Adrenal gland (tissue), 12 donors: Measurements from ENCODE around the gene IQSEC1. TPM values are rescaled to one million over a fixed set of nuclear protein-coding genes. Genes with fewer than 3 reads are reported as not detected.

Source experiments
- DNase-seq, 7 donors: peaks; one replicate each; pipeline ENCODE4 v3.0.0-alpha.2; 2019 to 2020
- H3K27ac ChIP-seq, 5 donors: fragments of 200-600 bp; sonication (generic) in 4 of 5; 1 replicate in 3 of 5; 2 replicates in 2 of 5; pipeline versions ENCODE4 v1.5.1 to v1.8.0; 2016 to 2020; ENCODE audit warnings: mild to moderate bottlenecking in 1 of 5
- H3K27me3 ChIP-seq: fragments of 200-600 bp; 2 replicates; pipeline ENCODE4 v1.8.0; 2021
- H3K36me3 ChIP-seq, 2 donors: fragments of 200-600 bp; replicated peaks in 1 of 2; 1 replicate in 1 of 2; 2 replicates in 1 of 2; pipeline versions ENCODE4 v1.5.1 to v1.8.0; 2018 to 2022
- H3K4me1 ChIP-seq, 2 donors: fragments of 200-600 bp; replicated peaks in 1 of 2; 1 replicate in 1 of 2; 2 replicates in 1 of 2; pipeline versions ENCODE4 v1.5.1 to v1.8.0; 2018 to 2021
- H3K4me3 ChIP-seq, 4 donors: fragments of 200-600 bp; sonication (generic) in 3 of 4; one replicate each; pipeline ENCODE4 v1.5.1; 2016 to 2018
- H3K9me3 ChIP-seq, 3 donors: fragments of 200-600 bp; sonication (generic) in 1 of 3; replicated peaks in 1 of 3; 1 replicate in 2 of 3; 2 replicates in 1 of 3; pipeline versions ENCODE4 v1.5.1 to v1.8.0; 2016 to 2021
- POLR2A ChIP-seq, 2 donors: fragments of 450-650 bp; IDR thresholded peaks; one replicate each; pipeline ENCODE4 v1.6.1; 2017; ENCODE audit warnings: antibody characterized with exemption in 2 of 2, mild to moderate bottlenecking in 2 of 2, moderate library complexity in 1 of 2
- WGBS, 4 donors: extraction: QIAGEN DNeasy Blood & Tissue Kit in 2 of 4; methylation state at CpG; one replicate each; pipeline versions ENCODE4 v1.1.5 to v1.1.7; 2013 to 2017; 5-methylcytosine and 5-hydroxymethylcytosine counted together
- intact Hi-C, 2 donors: fragments of 100-400 bp; cut with DNase I; formaldehyde crosslinking; loops; one replicate each; pipeline versions ENCODE4 v1.14.1 to v1.15.0; 2022 to 2023
- polyA plus RNA-seq, 3 donors: library from polyadenylated mRNA; stranded (reverse); fragments of 200-250 nt in 2 of 3; fragments of 350-450 nt in 1 of 3; fragmentation: Illumina TruSeq in 1 of 3; extraction: RNeasy Lipid Tissue Mini Kit (QIAGEN cat#74804) in 1 of 3; gene quantifications; one replicate each; pipeline ENCODE4 v1.2.3, GENCODE V29; 2013 to 2014
- total RNA-seq, 9 donors: library from RNA; depleted of rRNA in 4 of 9; stranded (reverse); fragments of >200 nt in 4 of 9; fragments of 120-200 nt in 1 of 9; fragmentation: NEBNext Ultra II Directional in 1 of 9; extraction: Animal tissue kit (Norgen Biotek cat#: 25700) in 1 of 9; gene quantifications; one replicate each; pipeline versions ENCODE4 v1.1.0 to v1.2.4, GENCODE V29; 2013 to 2023
- TF ChIP-seq, protein P1 (sequence below), 6 experiments: fragments of 450-650 bp in 4 of 6; fragments of 200-600 bp in 2 of 6; sonication (generic) in 1 of 6; IDR thresholded peaks; 1 replicate in 5 of 6; 2 replicates in 1 of 6; pipeline versions ENCODE4 v1.5.1 to v1.8.0; 2016 to 2021; ENCODE audit warnings: antibody characterized with exemption in 6 of 6, mild to moderate bottlenecking in 2 of 6, moderate library complexity in 1 of 6
- donor health status: healthy with polysubstance abuse.
- donor health status: Bipolar disorder and iron deficiency.
- donor health status: DM: yes; HTN: yes; CAD: no.
- donor health status: DM: no; HTN: no; CAD: no.
- donor health status: DM: no; HTN: no; CAD: no.
- donor health status: DM: yes; HTN: yes; CAD: no.

IQSEC1 gene
- total and polyA plus RNA-seq, 12 donors: 24.4 to 133 (median 94.2) TPM

DNA sequence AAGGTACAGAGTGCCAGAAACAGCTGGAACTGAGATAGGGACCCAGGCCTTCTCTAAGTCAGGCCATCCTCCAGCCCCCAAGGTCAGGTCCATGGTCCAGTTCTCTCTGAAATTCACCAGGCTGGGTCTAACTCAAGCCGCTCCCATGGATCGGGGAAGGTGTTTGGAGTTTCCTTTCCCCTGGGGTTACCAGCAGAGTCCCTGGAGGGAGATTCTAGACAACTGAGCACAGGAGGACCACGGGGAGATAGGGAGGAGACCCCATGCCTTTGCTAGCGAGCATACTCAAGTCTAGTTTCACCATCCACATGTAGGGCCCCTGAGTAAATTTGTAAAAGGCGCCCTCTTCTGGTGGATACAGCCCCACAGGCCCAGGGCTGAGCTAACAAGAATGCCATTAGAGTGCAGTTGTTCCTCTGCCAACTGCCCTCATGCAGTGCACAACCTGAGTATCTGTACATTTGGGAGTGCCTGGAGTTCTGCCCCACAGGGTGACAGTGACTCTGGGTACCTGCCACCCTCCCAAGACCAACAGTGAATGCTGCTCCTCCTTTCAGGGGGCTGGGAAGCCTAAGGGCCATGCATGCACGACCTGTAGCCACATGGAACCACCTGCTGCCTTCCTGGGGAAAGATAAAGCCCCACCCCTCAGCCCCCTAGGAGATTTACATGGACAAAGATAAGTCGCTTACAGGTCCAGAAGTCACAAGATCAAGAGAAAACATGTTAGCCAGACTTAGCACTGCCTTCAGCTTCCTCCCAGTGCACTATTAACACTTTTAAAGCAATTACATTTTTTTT lies 89.0 kb downstream of the IQSEC1 start:
- intact Hi-C loops: loop anchor here in 1 of 2 donors (10.0 kb wide), 1 partner anchor 49 kb away; no protein-coding TSS in a partner anchor
- DNase-seq: peak; percentile 71 to 91 (median 82)
- 32 to 51% (median 46%) methylated on average over 3 to 7 of the region's 7 CpGs for WGBS, 4 donors
- H3K4me1 ChIP-seq: peaks cover 18 to 40% of the 10 kb centered on the region in 2 donors
- no peaks in the 10 kb centered on the region for H3K36me3 ChIP-seq
- TF ChIP-seq, protein P1, sequence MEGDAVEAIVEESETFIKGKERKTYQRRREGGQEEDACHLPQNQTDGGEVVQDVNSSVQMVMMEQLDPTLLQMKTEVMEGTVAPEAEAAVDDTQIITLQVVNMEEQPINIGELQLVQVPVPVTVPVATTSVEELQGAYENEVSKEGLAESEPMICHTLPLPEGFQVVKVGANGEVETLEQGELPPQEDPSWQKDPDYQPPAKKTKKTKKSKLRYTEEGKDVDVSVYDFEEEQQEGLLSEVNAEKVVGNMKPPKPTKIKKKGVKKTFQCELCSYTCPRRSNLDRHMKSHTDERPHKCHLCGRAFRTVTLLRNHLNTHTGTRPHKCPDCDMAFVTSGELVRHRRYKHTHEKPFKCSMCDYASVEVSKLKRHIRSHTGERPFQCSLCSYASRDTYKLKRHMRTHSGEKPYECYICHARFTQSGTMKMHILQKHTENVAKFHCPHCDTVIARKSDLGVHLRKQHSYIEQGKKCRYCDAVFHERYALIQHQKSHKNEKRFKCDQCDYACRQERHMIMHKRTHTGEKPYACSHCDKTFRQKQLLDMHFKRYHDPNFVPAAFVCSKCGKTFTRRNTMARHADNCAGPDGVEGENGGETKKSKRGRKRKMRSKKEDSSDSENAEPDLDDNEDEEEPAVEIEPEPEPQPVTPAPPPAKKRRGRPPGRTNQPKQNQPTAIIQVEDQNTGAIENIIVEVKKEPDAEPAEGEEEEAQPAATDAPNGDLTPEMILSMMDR (IDR thresholded peaks at IDR 0.05): peak; percentile 68 to 80 (median 76)
- TF ChIP-seq POLR2A (IDR thresholded peaks at IDR 0.05): no peak
- no peaks in the 10 kb centered on the region for H3K27me3 ChIP-seq
- H3K27ac ChIP-seq: peak overlapping the region in 3 of 5 donors; percentile 35 to 46 (median 45)
- no peak overlapping the region for H3K4me3 ChIP-seq
- no peaks in the 10 kb centered on the region for H3K9me3 ChIP-seq

DNA sequence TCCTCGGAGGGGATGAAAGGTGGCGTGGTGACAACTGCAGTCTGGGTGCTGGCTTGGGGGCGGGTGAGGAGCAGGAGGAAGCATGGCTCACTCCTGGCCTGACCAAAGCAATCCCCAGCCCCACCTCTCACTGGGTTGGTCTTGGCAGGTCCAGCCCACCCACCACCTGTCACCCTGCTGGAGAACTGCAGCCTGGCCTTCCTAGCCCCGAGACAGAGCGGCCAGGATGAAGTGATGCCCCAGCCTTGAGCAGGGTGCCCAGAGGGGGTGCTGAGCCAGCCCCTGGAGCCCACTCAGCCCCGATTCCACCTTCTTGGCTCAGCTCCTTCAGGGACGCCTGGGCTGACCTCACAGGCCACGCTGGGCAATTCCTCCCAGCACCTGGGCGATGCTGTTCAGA lies 89.9 kb downstream of the IQSEC1 start:
- 78 to 94% (median 82%) methylated on average over 9 of the region's 9 CpGs for WGBS, 4 donors
- peaks cover 18 to 44% of the 10 kb centered on the region in 2 donors for H3K4me1 ChIP-seq
- no peaks in the 10 kb centered on the region for H3K36me3 ChIP-seq
- no peaks in the 10 kb centered on the region for H3K27me3 ChIP-seq
- intact Hi-C loops: loop anchor here in 1 of 2 donors (10.0 kb wide), 1 partner anchor 49 kb away; no protein-coding TSS in a partner anchor
- DNase-seq: no peak
- no peaks in the 10 kb centered on the region for H3K9me3 ChIP-seq
- H3K4me3 ChIP-seq: no peak overlapping the region
- TF ChIP-seq POLR2A (IDR thresholded peaks at IDR 0.05): no peak
- TF ChIP-seq, protein P1 (IDR thresholded peaks at IDR 0.05): no peak
- peak overlapping the region in 1 of 5 donors; percentile 26 for H3K27ac ChIP-seq

DNA sequence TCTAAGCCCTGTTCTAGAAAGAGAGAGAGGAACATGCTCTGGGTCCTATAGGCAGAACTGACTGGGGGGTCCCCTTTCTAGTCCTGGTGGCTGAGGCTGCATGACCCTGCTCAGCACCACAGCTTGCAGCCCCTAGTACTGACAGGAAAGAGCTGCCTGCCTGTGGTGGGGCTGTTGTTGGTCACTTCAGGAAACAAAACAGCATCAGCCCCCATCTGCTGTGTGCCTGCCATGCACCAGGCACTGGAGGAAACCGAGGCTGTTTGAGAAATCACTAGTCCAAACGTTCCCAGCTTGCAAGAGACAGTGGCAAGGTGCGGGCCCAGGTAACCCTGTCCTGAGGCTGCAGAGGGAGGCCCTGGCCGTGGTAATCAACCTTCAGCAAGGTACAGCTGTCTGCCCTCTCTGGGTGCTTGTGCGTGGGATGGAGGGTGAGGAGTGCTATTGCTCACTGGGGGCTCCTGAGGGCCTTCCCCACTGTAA lies 90.6 kb downstream of the IQSEC1 start:
- intact Hi-C loops: loop anchor here in 1 of 2 donors (10.0 kb wide), 1 partner anchor 48 kb away; no protein-coding TSS in a partner anchor
- peak in 1 of 7 donors; percentile 12 for DNase-seq
- 71 to 90% (median 73%) methylated on average over 4 to 5 of the region's 5 CpGs for WGBS, 4 donors
- Histone ChIP-seq H3K27ac (no peak overlapping the region), H3K9me3 (no peaks in the 10 kb centered on the region), H3K4me3 (no peak overlapping the region), H3K4me1 (peaks cover 18 to 49% of the 10 kb centered on the region in 2 donors), H3K36me3 (no peaks in the 10 kb centered on the region), H3K27me3 (no peaks in the 10 kb centered on the region)
- TF ChIP-seq, protein P1 (IDR thresholded peaks at IDR 0.05): no peak
- TF ChIP-seq POLR2A (IDR thresholded peaks at IDR 0.05): no peak
